Measurements from ENCODE around the gene FLT1. TPM values are rescaled to one million over a fixed set of nuclear protein-coding genes. Genes with fewer than 3 reads are reported as not detected.
A peak's percentile ranks its signal among the peaks of the same experiment; 100 is the strongest.

Gene FLT1
- total and polyA plus RNA-seq, 11 donors = 13.1 to 73.2 (median 41.1) TPM

DNA sequence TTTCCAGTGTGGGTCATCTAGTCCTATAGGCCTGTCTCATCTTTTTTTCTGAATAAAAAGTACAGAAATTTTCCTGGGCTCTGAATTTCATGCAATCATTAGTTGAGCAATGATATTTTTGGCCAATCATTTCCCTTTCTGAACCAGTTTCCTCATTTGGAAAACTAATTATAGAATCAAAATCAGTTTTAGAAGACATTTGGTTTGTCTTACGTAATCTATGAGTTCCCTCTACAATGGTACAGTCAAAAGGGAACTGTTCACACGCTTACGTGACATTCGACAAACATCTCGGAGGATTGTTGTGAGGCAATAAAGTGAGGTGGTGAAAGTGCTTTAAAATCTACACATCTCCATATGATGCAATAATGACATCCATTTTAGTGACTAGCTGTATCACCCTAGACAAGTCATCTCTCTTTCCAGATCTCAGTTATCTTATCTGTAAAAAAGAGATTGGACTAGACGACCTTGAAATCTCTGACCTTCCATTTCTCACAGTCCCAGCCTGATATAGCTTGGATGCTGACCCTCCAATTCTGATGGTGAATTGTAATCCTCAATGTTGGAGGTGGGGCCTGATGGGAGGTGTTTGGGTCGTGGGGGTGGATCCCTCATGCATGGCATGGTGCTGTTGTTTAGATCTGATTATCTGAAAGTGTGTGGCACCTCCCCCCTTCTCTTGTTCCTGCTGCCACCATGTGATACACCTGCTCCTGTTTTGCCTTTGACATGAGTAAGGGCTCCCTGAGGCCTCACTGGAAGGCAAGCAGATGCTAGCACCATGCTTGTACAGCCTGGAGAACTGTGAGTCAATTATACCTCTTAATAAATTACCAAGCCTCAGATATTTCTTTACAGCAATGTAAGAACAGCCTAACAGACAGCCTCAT, 26.7 kb downstream of the FLT1 start:
- TF ChIP-seq, protein P1, sequence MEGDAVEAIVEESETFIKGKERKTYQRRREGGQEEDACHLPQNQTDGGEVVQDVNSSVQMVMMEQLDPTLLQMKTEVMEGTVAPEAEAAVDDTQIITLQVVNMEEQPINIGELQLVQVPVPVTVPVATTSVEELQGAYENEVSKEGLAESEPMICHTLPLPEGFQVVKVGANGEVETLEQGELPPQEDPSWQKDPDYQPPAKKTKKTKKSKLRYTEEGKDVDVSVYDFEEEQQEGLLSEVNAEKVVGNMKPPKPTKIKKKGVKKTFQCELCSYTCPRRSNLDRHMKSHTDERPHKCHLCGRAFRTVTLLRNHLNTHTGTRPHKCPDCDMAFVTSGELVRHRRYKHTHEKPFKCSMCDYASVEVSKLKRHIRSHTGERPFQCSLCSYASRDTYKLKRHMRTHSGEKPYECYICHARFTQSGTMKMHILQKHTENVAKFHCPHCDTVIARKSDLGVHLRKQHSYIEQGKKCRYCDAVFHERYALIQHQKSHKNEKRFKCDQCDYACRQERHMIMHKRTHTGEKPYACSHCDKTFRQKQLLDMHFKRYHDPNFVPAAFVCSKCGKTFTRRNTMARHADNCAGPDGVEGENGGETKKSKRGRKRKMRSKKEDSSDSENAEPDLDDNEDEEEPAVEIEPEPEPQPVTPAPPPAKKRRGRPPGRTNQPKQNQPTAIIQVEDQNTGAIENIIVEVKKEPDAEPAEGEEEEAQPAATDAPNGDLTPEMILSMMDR (IDR thresholded peaks at IDR 0.05) = no peak
- no peak for TF ChIP-seq POLR2A (IDR thresholded peaks at IDR 0.05)
- no peaks in the 10 kb centered on the region for H3K9me3 ChIP-seq
- peaks cover 0 to 55% (median 15%) of the 10 kb centered on the region in 12 donors for H3K4me1 ChIP-seq
- H3K4me3 ChIP-seq = no peak overlapping the region
- peaks cover 0 to 66% (median 11%) of the 10 kb centered on the region in 9 donors for H3K36me3 ChIP-seq
- peak; percentile 11 to 73 (median 68) for ATAC-seq
- peaks cover 0 to 5% (median 0%) of the 10 kb centered on the region in 9 donors for H3K27me3 ChIP-seq
- intact Hi-C loops (cut with DNase I) = no loop called here
- WGBS, 4 donors = 55 to 68% (median 64%) methylated on average over 7 of the region's 7 CpGs
- H3K27ac ChIP-seq = peak overlapping the region in 4 of 12 donors; percentile 4 to 42 (median 28)
- no peak for DNase-seq

DNA sequence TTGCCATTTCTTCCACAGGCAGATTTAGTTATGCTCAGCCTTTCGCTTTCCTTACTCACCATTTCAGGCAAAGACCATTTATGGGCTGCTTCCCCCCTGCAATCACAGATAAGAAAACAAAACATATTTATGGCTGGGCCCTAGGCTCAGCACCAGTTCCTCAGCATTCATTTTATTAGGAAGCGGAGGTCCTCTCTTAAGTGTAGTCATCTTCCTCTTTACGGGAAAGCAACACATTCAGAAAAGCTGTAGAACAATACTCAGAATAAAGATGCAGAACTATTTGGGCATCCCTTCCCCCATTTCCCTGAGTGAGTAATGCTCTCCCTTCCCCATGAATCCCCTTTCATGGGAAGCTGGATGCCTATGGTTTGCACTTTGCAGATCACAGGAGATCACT, 27.9 kb downstream of the FLT1 start:
- Histone ChIP-seq H3K4me1 (peaks cover 0 to 55% (median 15%) of the 10 kb centered on the region in 12 donors), H3K36me3 (peaks cover 0 to 78% (median 11%) of the 10 kb centered on the region in 9 donors), H3K9me3 (no peaks in the 10 kb centered on the region), H3K27ac (peak overlapping the region in 1 of 12 donors; percentile 13), H3K27me3 (peaks cover 0 to 5% (median 0%) of the 10 kb centered on the region in 9 donors), H3K4me3 (no peak overlapping the region)
- WGBS, 4 donors = 70 to 80% (median 75%) methylated on average over 3 of the region's 3 CpGs
- no peak for TF ChIP-seq POLR2A (IDR thresholded peaks at IDR 0.05)
- TF ChIP-seq, protein P1 (IDR thresholded peaks at IDR 0.05) = no peak
- no peak for DNase-seq
- ATAC-seq = peak in 2 of 4 donors; percentile 5 to 39
- intact Hi-C loops (cut with DNase I) = no loop called here

DNA sequence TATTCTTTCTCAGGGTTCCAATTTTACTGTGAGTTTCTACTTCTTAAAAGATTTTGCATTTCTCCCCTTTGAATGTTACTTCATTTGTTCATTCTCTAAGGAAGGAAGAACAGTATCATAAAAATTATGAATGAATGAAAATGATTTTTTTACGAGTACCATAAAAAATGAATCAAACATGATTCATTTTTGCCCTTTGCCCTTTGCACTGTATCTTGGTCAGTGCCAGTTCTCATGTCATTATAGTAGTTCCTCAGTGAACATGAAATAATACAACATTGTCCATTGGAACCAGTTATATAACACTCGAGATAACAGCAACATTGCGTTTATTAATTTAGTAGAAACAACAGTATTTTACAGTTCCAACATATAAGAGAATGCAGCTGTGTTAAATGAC, 28.8 kb downstream of the FLT1 start:
- Histone ChIP-seq H3K27me3 (peaks cover 0 to 5% (median 0%) of the 10 kb centered on the region in 9 donors), H3K36me3 (peaks cover 0 to 84% (median 11%) of the 10 kb centered on the region in 9 donors), H3K9me3 (no peaks in the 10 kb centered on the region), H3K27ac (peak overlapping the region in 1 of 12 donors; percentile 13), H3K4me1 (peaks cover 0 to 48% (median 14%) of the 10 kb centered on the region in 12 donors), H3K4me3 (no peak overlapping the region)
- TF ChIP-seq, protein P1 (IDR thresholded peaks at IDR 0.05) = no peak
- no peak for TF ChIP-seq POLR2A (IDR thresholded peaks at IDR 0.05)
- 90 to 92% (median 91%) methylated on average over 3 of the region's 3 CpGs for WGBS, 4 donors
- DNase-seq (no peak), ATAC-seq (no peak)
- intact Hi-C loops (cut with DNase I) = no loop called here

DNA sequence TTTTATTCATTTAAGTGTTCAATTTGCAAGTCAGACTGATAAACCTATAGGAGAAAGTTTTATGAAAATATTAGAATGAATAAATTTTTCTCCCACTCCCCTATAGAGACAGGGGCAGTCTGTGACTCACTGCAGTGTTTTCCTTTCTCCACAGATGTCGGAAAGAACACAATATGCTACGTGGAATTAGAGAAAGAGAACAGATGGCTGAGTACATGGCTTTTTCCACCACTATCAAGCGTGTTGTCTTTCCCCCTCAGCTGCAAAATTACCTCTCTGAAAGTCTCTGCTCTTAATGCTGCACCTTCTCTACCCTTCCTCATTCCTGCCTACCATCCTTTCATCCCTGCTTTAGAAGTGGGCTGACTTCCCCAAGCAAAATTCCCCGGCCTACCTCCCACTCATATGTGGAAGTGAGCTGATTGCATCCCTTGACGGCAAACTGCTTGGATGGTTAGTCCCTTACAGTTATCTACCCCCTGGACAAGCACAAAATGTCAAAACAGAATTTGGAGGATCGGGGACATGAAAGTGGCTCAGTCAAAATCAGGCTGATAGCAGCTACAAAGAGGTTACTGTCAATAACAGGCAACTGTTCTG, 30.0 kb downstream of the FLT1 start:
- Histone ChIP-seq H3K36me3 (peaks cover 0 to 83% (median 11%) of the 10 kb centered on the region in 9 donors), H3K27me3 (peaks cover 0 to 2% (median 0%) of the 10 kb centered on the region in 9 donors), H3K9me3 (no peaks in the 10 kb centered on the region), H3K27ac (no peak overlapping the region), H3K4me3 (no peak overlapping the region), H3K4me1 (peaks cover 0 to 38% (median 10%) of the 10 kb centered on the region in 12 donors)
- intact Hi-C loops (cut with DNase I) = no loop called here
- TF ChIP-seq POLR2A (IDR thresholded peaks at IDR 0.05) = no peak
- TF ChIP-seq, protein P1 (IDR thresholded peaks at IDR 0.05) = no peak
- 53 to 68% (median 65%) methylated on average over 6 of the region's 6 CpGs for WGBS, 4 donors
- ATAC-seq (no peak), DNase-seq (no peak)

All from heart left ventricle (tissue), 16 donors.